K562 (cell line): ENCODE data around the gene PREX1. TPM values are rescaled to one million over a fixed set of nuclear protein-coding genes. Genes with fewer than 3 reads are reported as not detected.

Source experiments
- REST ChIP-seq, 2 experiments: fragments of 450-650 bp; formaldehyde crosslinking in 1 of 2; IDR thresholded peaks; 2 replicates each; pipeline versions ENCODE4 v1.4.0 to v1.6.1; 2014 to 2020; ENCODE audit warnings: mild to moderate bottlenecking in 2 of 2, borderline replicate concordance in 1 of 2, low read depth in 1 of 2
- polyA plus RNA-seq, 8 experiments: library from polyadenylated mRNA; depleted of rRNA in 4 of 8; stranded (reverse) in 5 of 8; unstranded in 3 of 8; fragments of >200 nt; fragmentation: Nextera tagmentation in 2 of 8; fragmentation: Illumina TruSeq in 1 of 8; extraction: Ambion mirVana in 2 of 8; extraction: Trizol in 1 of 8; gene quantifications; 2 replicates each; pipeline versions ENCODE4 v1.2.1 to v1.2.3, GENCODE V29; 2011 to 2014; ENCODE audit warnings: inconsistent platforms in 1 of 8, missing spikeins in 1 of 8
- total RNA-seq, 7 experiments: library from RNA; depleted of rRNA in 6 of 7; stranded (reverse); fragments of >200 nt in 6 of 7; fragmentation: Illumina TruSeq in 2 of 7; extraction: Trizol in 2 of 7; gene quantifications; 2 replicates each; pipeline versions ENCODE4 v1.2.1 to v1.2.3, GENCODE V29; 2011 to 2021; ENCODE audit warnings: low replicate concordance in 1 of 7

Gene PREX1
- total and polyA plus RNA-seq, 9 of the 15 experiments (the other 6 are each of a cell fraction or from before 2014, with no cell fraction given), result 0.37 to 10.4 (median 4.8) TPM

- TF ChIP-seq REST (IDR thresholded peaks at IDR 0.05; ENCODE audit: borderline replicate concordance), result no peak
- TF ChIP-seq REST (CRISPR knock-in tag; IDR thresholded peaks at IDR 0.05; ENCODE audit: low read depth), result no peak
Measured at GRCh38 chr20:48724382-48724781, 103.4 kb downstream of the PREX1 start (continued).
